H1 (cell line): ENCODE measurements around the gene GNB3. TPM values are rescaled to one million over a fixed set of nuclear protein-coding genes. Genes with fewer than 3 reads are reported as not detected.

Experiments
- CTBP2 ChIP-seq: IDR thresholded peaks from 2 replicates; pipeline ENCODE4 v1.7.0; 2011; ENCODE audit warnings: borderline replicate concordance, mild to moderate bottlenecking, moderate library complexity, mixed read lengths, low read length; ENCODE audit not compliant: insufficient read depth, insufficient read length
- HDAC6 ChIP-seq: IDR thresholded peaks from one replicate; pipeline ENCODE4 v1.7.1; 2012; ENCODE audit warnings: low read depth, mild to moderate bottlenecking, inconsistent platforms, low read length, moderate library complexity
- JUND ChIP-seq: IDR thresholded peaks from 2 replicates; pipeline ENCODE4 v1.6.1; 2011; ENCODE audit warnings: mild to moderate bottlenecking, improper control_type of control experiment, low read length
- SAP30 ChIP-seq: fragments of 300-600 bp; sonication (generic); IDR thresholded peaks from 2 replicates; pipeline ENCODE4 v1.7.1; 2012; ENCODE audit warnings: low read length, moderate library complexity, mild to moderate bottlenecking, inconsistent platforms; ENCODE audit not compliant: insufficient read depth, insufficient replicate concordance
- SIN3A ChIP-seq, 2 experiments: IDR thresholded peaks in 1 of 2; conservative IDR thresholded peaks in 1 of 2; 2 replicates each; pipeline ENCODE4 v1.6.1; 2011 to 2012; ENCODE audit warnings: low read length in 2 of 2, improper control_type of control experiment in 1 of 2, low read depth in 1 of 2, mild to moderate bottlenecking in 1 of 2
- TEAD4 ChIP-seq: IDR thresholded peaks from 2 replicates; pipeline ENCODE4 v1.6.1; 2012; ENCODE audit warnings: low read depth, low read length, inconsistent platforms, mixed read lengths
- polyA plus RNA-seq, 7 experiments: library from polyadenylated mRNA; depleted of rRNA in 3 of 7; stranded (reverse) in 5 of 7; unstranded in 2 of 7; fragments of >200 nt in 5 of 7; fragments of 200-250 nt in 2 of 7; gene quantifications; 1 replicate in 5 of 7; 2 replicates in 1 of 7; 4 replicates in 1 of 7; pipeline versions ENCODE4 v1.2.1 to v1.2.3, GENCODE V29; 2011 to 2013; ENCODE audit warnings: missing spikeins in 2 of 7, mixed read lengths in 2 of 7
- total RNA-seq: library from RNA; stranded (reverse); fragmentation: NEBNext Ultra II Directional; extraction: Animal tissue kit (Norgen Biotek cat#: 25700); gene quantifications from 2 replicates; pipeline ENCODE4 v1.2.1, GENCODE V29; 2021
- TF ChIP-seq, protein P1 (sequence below): IDR thresholded peaks from 2 replicates; pipeline ENCODE4 v1.6.1; 2011; ENCODE audit warnings: low read depth, mild to moderate bottlenecking, low read length; ENCODE audit not compliant: insufficient read depth
- TF ChIP-seq, protein P2 (sequence below), 3 experiments: IDR thresholded peaks; 1 replicate in 2 of 3; 2 replicates in 1 of 3; pipeline versions ENCODE4 v1.5.1 to v1.6.1; 2011; ENCODE audit warnings: low read length in 3 of 3, mild to moderate bottlenecking in 3 of 3, inconsistent platforms in 2 of 3, low read depth in 1 of 3, moderate library complexity in 1 of 3; ENCODE audit not compliant: insufficient read depth in 1 of 3; ENCODE audit errors: control extremely low read depth in 1 of 3

The GNB3 gene
- total and polyA plus RNA-seq, 2 of the 8 experiments (the other 6 are each of a cell fraction or from before 2014, with no cell fraction given), result 9.9 TPM

DNA sequence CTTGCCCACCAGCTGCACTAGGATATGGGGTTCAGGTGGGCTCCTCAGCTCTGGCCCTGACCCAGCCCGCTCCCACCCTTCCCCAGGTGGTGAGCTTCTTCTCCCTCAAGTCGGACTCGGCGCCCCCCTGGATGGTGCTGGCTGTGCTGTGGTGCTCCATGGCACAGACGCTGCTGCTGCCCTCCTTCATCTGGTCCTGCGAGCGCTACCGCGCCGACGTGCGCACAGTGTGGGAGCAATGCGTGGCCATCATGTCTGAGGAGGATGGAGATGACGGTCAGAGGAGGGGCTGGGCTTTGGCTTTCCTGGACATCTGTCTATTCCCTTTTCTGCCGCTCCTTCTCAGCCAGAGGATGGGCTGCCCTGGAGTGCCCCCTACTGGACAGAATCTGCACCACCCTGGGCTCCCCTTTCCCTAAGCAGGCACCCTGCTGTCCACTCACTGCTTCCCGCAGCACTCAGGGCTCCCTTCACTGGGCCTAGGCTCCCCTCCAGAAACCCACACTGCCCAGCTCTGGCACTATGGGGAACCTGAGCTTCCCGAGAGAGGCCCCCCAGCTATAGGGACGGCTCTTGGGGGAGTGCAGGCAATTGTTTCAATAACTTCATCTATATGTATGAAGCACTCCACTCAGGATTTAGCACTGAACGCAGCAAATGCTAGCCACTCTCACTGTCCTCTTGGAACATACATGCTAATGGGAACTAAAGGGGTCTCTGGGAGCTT is 15.2 kb upstream of the GNB3 start (continued):
- TF ChIP-seq, protein P1, sequence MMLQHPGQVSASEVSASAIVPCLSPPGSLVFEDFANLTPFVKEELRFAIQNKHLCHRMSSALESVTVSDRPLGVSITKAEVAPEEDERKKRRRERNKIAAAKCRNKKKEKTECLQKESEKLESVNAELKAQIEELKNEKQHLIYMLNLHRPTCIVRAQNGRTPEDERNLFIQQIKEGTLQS, result no peak
- TF ChIP-seq TEAD4 (peak; percentile 90), CTBP2 (peak; percentile 80), HDAC6 (no peak), JUND (0 out of 2 replicates have a peak, but pooled peaks have one; percentile 43), SIN3A (conservative IDR thresholded peaks at IDR 0.05 in 1 of 2, IDR thresholded peaks at IDR 0.05 in 1 of 2; ENCODE audit: low read depth in 1 of 2, low read length in 2 of 2) (0 out of 4 replicates have a peak, but pooled peaks of 1 of the 2 experiments have one; percentile 61), SAP30 (no peak)
- TF ChIP-seq, protein P2, sequence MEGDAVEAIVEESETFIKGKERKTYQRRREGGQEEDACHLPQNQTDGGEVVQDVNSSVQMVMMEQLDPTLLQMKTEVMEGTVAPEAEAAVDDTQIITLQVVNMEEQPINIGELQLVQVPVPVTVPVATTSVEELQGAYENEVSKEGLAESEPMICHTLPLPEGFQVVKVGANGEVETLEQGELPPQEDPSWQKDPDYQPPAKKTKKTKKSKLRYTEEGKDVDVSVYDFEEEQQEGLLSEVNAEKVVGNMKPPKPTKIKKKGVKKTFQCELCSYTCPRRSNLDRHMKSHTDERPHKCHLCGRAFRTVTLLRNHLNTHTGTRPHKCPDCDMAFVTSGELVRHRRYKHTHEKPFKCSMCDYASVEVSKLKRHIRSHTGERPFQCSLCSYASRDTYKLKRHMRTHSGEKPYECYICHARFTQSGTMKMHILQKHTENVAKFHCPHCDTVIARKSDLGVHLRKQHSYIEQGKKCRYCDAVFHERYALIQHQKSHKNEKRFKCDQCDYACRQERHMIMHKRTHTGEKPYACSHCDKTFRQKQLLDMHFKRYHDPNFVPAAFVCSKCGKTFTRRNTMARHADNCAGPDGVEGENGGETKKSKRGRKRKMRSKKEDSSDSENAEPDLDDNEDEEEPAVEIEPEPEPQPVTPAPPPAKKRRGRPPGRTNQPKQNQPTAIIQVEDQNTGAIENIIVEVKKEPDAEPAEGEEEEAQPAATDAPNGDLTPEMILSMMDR (IDR thresholded peaks at IDR 0.05; ENCODE audit: control extremely low read depth in 1 of 3, insufficient read depth in 1 of 3, low read depth in 1 of 3, low read length in 3 of 3), result peak in 2 of 3 experiments; percentile 91 to 95; a peak in 3 of 4 replicates
